Measurements from ENCODE around the gene NFKBIB.

DNA sequence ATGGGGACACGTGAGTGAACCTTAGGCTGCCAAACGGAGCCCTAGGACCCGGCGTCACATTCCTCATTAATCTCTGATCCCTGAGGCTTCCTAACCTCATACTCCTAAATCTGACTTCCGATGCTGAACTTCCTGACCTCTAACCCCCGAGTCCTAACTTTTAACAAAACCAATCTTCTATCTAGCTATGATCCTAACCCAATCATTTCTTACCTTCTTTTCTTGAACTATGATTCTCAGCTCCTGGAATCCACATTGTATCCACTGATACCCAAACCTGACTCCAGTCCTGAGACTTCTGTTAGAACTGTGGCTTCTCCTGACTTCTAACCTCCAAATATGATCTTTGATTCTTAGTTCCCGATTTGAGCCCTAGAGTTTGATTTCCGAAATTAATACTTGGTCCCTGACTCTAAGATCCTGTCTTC is 447 bp downstream of the NFKBIB start:
- TF ChIP-seq, protein P1, sequence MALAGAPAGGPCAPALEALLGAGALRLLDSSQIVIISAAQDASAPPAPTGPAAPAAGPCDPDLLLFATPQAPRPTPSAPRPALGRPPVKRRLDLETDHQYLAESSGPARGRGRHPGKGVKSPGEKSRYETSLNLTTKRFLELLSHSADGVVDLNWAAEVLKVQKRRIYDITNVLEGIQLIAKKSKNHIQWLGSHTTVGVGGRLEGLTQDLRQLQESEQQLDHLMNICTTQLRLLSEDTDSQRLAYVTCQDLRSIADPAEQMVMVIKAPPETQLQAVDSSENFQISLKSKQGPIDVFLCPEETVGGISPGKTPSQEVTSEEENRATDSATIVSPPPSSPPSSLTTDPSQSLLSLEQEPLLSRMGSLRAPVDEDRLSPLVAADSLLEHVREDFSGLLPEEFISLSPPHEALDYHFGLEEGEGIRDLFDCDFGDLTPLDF (CRISPR knock-in tag; IDR thresholded peaks at IDR 0.05), result no peak
- TF ChIP-seq, protein P2, sequence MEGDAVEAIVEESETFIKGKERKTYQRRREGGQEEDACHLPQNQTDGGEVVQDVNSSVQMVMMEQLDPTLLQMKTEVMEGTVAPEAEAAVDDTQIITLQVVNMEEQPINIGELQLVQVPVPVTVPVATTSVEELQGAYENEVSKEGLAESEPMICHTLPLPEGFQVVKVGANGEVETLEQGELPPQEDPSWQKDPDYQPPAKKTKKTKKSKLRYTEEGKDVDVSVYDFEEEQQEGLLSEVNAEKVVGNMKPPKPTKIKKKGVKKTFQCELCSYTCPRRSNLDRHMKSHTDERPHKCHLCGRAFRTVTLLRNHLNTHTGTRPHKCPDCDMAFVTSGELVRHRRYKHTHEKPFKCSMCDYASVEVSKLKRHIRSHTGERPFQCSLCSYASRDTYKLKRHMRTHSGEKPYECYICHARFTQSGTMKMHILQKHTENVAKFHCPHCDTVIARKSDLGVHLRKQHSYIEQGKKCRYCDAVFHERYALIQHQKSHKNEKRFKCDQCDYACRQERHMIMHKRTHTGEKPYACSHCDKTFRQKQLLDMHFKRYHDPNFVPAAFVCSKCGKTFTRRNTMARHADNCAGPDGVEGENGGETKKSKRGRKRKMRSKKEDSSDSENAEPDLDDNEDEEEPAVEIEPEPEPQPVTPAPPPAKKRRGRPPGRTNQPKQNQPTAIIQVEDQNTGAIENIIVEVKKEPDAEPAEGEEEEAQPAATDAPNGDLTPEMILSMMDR (IDR thresholded peaks at IDR 0.05), result no peak
- TF ChIP-seq ZBTB21 (CRISPR knock-in tag; IDR thresholded peaks at IDR 0.05; ENCODE audit: borderline replicate concordance) (no peak), NR2C2 (CRISPR knock-in tag; IDR thresholded peaks at IDR 0.05) (no peak), SMAD4 (CRISPR knock-in tag; IDR thresholded peaks at IDR 0.05) (no peak), NFYB (CRISPR knock-in tag; conservative IDR thresholded peaks at IDR 0.05; ENCODE audit: low read depth) (no peak), CREB1 (CRISPR knock-in tag; IDR thresholded peaks at IDR 0.05) (no peak)
- TF ChIP-seq, protein P3, sequence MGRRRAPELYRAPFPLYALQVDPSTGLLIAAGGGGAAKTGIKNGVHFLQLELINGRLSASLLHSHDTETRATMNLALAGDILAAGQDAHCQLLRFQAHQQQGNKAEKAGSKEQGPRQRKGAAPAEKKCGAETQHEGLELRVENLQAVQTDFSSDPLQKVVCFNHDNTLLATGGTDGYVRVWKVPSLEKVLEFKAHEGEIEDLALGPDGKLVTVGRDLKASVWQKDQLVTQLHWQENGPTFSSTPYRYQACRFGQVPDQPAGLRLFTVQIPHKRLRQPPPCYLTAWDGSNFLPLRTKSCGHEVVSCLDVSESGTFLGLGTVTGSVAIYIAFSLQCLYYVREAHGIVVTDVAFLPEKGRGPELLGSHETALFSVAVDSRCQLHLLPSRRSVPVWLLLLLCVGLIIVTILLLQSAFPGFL (CRISPR knock-in tag; IDR thresholded peaks at IDR 0.05; ENCODE audit: borderline replicate concordance), result no peak
- TF ChIP-seq, protein P4, sequence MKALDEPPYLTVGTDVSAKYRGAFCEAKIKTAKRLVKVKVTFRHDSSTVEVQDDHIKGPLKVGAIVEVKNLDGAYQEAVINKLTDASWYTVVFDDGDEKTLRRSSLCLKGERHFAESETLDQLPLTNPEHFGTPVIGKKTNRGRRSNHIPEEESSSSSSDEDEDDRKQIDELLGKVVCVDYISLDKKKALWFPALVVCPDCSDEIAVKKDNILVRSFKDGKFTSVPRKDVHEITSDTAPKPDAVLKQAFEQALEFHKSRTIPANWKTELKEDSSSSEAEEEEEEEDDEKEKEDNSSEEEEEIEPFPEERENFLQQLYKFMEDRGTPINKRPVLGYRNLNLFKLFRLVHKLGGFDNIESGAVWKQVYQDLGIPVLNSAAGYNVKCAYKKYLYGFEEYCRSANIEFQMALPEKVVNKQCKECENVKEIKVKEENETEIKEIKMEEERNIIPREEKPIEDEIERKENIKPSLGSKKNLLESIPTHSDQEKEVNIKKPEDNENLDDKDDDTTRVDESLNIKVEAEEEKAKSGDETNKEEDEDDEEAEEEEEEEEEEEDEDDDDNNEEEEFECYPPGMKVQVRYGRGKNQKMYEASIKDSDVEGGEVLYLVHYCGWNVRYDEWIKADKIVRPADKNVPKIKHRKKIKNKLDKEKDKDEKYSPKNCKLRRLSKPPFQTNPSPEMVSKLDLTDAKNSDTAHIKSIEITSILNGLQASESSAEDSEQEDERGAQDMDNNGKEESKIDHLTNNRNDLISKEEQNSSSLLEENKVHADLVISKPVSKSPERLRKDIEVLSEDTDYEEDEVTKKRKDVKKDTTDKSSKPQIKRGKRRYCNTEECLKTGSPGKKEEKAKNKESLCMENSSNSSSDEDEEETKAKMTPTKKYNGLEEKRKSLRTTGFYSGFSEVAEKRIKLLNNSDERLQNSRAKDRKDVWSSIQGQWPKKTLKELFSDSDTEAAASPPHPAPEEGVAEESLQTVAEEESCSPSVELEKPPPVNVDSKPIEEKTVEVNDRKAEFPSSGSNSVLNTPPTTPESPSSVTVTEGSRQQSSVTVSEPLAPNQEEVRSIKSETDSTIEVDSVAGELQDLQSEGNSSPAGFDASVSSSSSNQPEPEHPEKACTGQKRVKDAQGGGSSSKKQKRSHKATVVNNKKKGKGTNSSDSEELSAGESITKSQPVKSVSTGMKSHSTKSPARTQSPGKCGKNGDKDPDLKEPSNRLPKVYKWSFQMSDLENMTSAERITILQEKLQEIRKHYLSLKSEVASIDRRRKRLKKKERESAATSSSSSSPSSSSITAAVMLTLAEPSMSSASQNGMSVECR (CRISPR knock-in tag; IDR thresholded peaks at IDR 0.05; ENCODE audit: borderline replicate concordance), result no peak
- TF ChIP-seq, protein P5, sequence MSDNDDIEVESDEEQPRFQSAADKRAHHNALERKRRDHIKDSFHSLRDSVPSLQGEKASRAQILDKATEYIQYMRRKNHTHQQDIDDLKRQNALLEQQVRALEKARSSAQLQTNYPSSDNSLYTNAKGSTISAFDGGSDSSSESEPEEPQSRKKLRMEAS (CRISPR knock-in tag; IDR thresholded peaks at IDR 0.05), result no peak

Measured in WTC11 (cell line).